ENCODE results near the gene SLTM.
"Not testable (repeated sequence)": the region's sequence is repeated elsewhere in the genome, so short reads cannot be mapped to it uniquely, and the experiment has no call there.

Gene SLTM

GRCh38 chr15:58864602-58865424 lies 68.7 kb downstream of the SLTM start:
- Histone ChIP-seq H3K4me1 (ENCODE audit: control insufficient read depth in 5 of 5, insufficient read depth in 5 of 5, low read length in 5 of 5) (peaks cover 0 to 15% (median 13%) of the 10 kb centered on the region in 5 donors), H3K9me3 (ENCODE audit: control insufficient read depth in 5 of 5, low read length in 5 of 5) (no peaks in the 10 kb centered on the region), H3K27ac (ENCODE audit: low read depth, low read length) (peak overlapping the region; percentile 60), H3K36me3 (ENCODE audit: control insufficient read depth in 5 of 5, insufficient read depth in 5 of 5, low read length in 5 of 5) (no peaks in the 10 kb centered on the region), H3K9ac (ENCODE audit: low read length in 5 of 5) (peak overlapping the region in 4 of 5 donors; percentile 49 to 77 (median 60)), H3K4me3 (ENCODE audit: low read depth in 1 of 5, low read length in 5 of 5) (peak overlapping the region; percentile 61 to 90 (median 75)), H3K27me3 (ENCODE audit: control insufficient read depth in 5 of 5, insufficient read depth in 4 of 5, low read length in 5 of 5) (peaks cover 0 to 4% (median 0%) of the 10 kb centered on the region in 5 donors)

DNA sequence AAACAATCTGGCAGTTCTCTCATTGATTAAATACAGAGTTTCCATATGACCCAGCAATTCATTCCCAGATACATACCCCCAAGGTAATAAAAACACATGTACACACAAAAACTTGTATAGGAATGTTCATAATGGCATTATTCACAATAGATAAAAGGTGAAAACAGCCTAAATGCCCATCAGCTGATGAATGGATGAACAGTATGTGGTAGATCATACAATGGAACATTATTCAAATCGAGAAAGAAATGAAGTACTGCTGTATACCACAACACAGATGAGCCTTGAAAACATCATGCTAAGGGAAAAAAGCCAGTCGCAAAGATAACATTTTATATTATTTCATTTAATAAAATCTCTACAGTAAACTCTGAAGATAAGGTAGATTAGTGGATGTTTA lies 71.2 kb downstream of the SLTM start:
- Histone ChIP-seq H3K27ac (ENCODE audit: low read depth, low read length) (no peak overlapping the region), H3K4me3 (ENCODE audit: low read depth in 1 of 5, low read length in 5 of 5) (no peak overlapping the region), H3K27me3 (ENCODE audit: control insufficient read depth in 5 of 5, insufficient read depth in 4 of 5, low read length in 5 of 5) (peaks cover 0 to 4% (median 0%) of the 10 kb centered on the region in 5 donors)

DNA sequence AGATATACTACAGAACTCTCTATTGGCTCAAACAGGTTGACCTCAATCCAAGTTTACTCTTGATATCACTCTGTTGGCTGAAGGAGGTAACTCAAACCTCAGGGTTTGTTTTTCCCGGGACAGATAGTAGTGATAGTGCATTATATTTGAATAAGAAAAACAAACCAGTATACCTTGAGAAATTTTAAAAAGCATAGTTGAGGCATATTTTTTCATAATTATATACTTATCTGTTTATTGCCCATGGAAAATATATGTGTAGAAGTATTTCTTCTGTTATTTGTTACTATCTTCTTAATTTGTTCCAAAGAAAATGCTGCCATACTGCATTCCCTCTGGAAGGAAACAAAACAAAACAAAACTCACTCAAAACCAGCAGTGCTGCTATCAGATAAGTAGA lies 76.9 kb downstream of the SLTM start:
- H3K27ac ChIP-seq (ENCODE audit: low read depth, low read length); H3K9me3 ChIP-seq (ENCODE audit: control insufficient read depth in 5 of 5, low read length in 5 of 5); H3K36me3 ChIP-seq (ENCODE audit: control insufficient read depth in 5 of 5, insufficient read depth in 5 of 5, low read length in 5 of 5); H3K9ac ChIP-seq (ENCODE audit: low read length in 5 of 5); H3K4me1 ChIP-seq (ENCODE audit: control insufficient read depth in 5 of 5, insufficient read depth in 5 of 5, low read length in 5 of 5); H3K27me3 ChIP-seq (ENCODE audit: control insufficient read depth in 5 of 5, insufficient read depth in 4 of 5, low read length in 5 of 5); H3K4me3 ChIP-seq (ENCODE audit: low read depth in 1 of 5, low read length in 5 of 5): not testable (repeated sequence)

More for the DNA sequence above, 71.2 kb downstream of the SLTM start:
- Histone ChIP-seq H3K36me3 (ENCODE audit: control insufficient read depth in 5 of 5, insufficient read depth in 5 of 5, low read length in 5 of 5) (no peaks in the 10 kb centered on the region), H3K9me3 (ENCODE audit: control insufficient read depth in 5 of 5, low read length in 5 of 5) (no peaks in the 10 kb centered on the region), H3K4me1 (ENCODE audit: control insufficient read depth in 5 of 5, insufficient read depth in 5 of 5, low read length in 5 of 5) (peaks cover 0 to 15% (median 13%) of the 10 kb centered on the region in 5 donors), H3K9ac (ENCODE audit: low read length in 5 of 5) (no peak overlapping the region)

GRCh38 chr15:58856086-58856485 lies 77.4 kb downstream of the SLTM start:
- Histone ChIP-seq H3K27ac (ENCODE audit: low read depth, low read length) (no peak overlapping the region), H3K9me3 (ENCODE audit: control insufficient read depth in 5 of 5, low read length in 5 of 5) (no peaks in the 10 kb centered on the region), H3K9ac (ENCODE audit: low read length in 5 of 5) (no peak overlapping the region), H3K36me3 (ENCODE audit: control insufficient read depth in 5 of 5, insufficient read depth in 5 of 5, low read length in 5 of 5) (peaks cover 3 to 11% (median 6%) of the 10 kb centered on the region in 5 donors), H3K4me1 (ENCODE audit: control insufficient read depth in 5 of 5, insufficient read depth in 5 of 5, low read length in 5 of 5) (no peaks in the 10 kb centered on the region), H3K4me3 (ENCODE audit: low read depth in 1 of 5, low read length in 5 of 5) (no peak overlapping the region), H3K27me3 (ENCODE audit: control insufficient read depth in 5 of 5, insufficient read depth in 4 of 5, low read length in 5 of 5) (no peaks in the 10 kb centered on the region)

DNA sequence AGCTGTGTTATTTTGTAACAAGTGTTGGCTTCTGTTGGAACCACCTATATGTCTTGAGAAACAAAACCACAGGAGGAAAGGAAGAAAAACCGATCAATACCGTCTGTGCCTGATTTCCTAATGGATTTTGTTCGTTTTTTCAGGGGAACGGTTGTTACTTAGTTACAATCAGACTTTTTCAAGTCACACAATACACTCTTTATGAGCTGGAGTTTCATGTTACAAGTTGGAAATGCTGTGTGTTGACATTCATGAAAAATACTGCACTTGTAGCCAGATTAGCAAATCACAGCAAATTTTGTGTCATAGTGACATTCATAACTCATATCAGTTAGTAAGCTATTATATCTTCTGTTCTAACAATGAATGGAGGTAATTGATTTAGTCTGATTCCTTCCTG lies 78.9 kb downstream of the SLTM start:
- no peak overlapping the region for H3K27ac ChIP-seq (ENCODE audit: low read depth, low read length)
- no peak overlapping the region for H3K9ac ChIP-seq (ENCODE audit: low read length in 5 of 5)
- no peak overlapping the region for H3K4me3 ChIP-seq (ENCODE audit: low read depth in 1 of 5, low read length in 5 of 5)
- H3K4me1 ChIP-seq (ENCODE audit: control insufficient read depth in 5 of 5, insufficient read depth in 5 of 5, low read length in 5 of 5), result no peaks in the 10 kb centered on the region
- H3K9me3 ChIP-seq (ENCODE audit: control insufficient read depth in 5 of 5, low read length in 5 of 5), result no peaks in the 10 kb centered on the region
- peaks cover 3 to 13% (median 7%) of the 10 kb centered on the region in 5 donors for H3K36me3 ChIP-seq (ENCODE audit: control insufficient read depth in 5 of 5, insufficient read depth in 5 of 5, low read length in 5 of 5)
- H3K27me3 ChIP-seq (ENCODE audit: control insufficient read depth in 5 of 5, insufficient read depth in 4 of 5, low read length in 5 of 5), result no peaks in the 10 kb centered on the region

- Histone ChIP-seq H3K4me1 (ENCODE audit: control insufficient read depth in 5 of 5, insufficient read depth in 5 of 5, low read length in 5 of 5) (no peaks in the 10 kb centered on the region), H3K9ac (ENCODE audit: low read length in 5 of 5) (no peak overlapping the region), H3K36me3 (ENCODE audit: control insufficient read depth in 5 of 5, insufficient read depth in 5 of 5, low read length in 5 of 5) (peaks cover 11 to 20% (median 14%) of the 10 kb centered on the region in 5 donors), H3K27me3 (ENCODE audit: control insufficient read depth in 5 of 5, insufficient read depth in 4 of 5, low read length in 5 of 5) (no peaks in the 10 kb centered on the region), H3K4me3 (ENCODE audit: low read depth in 1 of 5, low read length in 5 of 5) (no peak overlapping the region), H3K9me3 (ENCODE audit: control insufficient read depth in 5 of 5, low read length in 5 of 5) (no peaks in the 10 kb centered on the region), H3K27ac (ENCODE audit: low read depth, low read length) (no peak overlapping the region)
These were observed 81.1 kb downstream of the SLTM start for GRCh38 chr15:58852347-58852746.

DNA sequence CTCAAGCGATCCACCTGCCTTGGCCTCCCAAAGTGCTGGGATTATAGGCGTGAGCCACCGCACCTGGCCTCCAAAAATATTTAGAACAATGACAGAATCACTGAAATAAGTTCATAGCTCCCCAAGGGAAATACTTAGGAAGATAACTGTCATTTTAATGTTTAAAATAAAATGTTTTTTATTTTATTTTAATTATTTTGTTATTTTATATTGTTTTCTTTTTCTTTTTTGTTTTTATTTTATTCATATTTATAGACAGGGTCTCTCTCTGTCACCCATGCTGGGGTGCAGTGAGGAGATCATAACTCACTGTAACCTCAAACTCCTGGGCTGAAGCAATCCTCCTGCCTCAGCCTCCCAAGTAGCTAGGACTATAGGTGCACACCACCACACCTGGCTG lies 82.3 kb downstream of the SLTM start:
- H3K9me3 ChIP-seq (ENCODE audit: control insufficient read depth in 5 of 5, low read length in 5 of 5); H3K27ac ChIP-seq (ENCODE audit: low read depth, low read length); H3K27me3 ChIP-seq (ENCODE audit: control insufficient read depth in 5 of 5, insufficient read depth in 4 of 5, low read length in 5 of 5); H3K4me1 ChIP-seq (ENCODE audit: control insufficient read depth in 5 of 5, insufficient read depth in 5 of 5, low read length in 5 of 5); H3K4me3 ChIP-seq (ENCODE audit: low read depth in 1 of 5, low read length in 5 of 5); H3K9ac ChIP-seq (ENCODE audit: low read length in 5 of 5): not testable (repeated sequence)
- H3K36me3 ChIP-seq (ENCODE audit: control insufficient read depth in 5 of 5, insufficient read depth in 5 of 5, low read length in 5 of 5), result peaks cover 12 to 20% (median 16%) of the 10 kb centered on the region in 5 donors

DNA sequence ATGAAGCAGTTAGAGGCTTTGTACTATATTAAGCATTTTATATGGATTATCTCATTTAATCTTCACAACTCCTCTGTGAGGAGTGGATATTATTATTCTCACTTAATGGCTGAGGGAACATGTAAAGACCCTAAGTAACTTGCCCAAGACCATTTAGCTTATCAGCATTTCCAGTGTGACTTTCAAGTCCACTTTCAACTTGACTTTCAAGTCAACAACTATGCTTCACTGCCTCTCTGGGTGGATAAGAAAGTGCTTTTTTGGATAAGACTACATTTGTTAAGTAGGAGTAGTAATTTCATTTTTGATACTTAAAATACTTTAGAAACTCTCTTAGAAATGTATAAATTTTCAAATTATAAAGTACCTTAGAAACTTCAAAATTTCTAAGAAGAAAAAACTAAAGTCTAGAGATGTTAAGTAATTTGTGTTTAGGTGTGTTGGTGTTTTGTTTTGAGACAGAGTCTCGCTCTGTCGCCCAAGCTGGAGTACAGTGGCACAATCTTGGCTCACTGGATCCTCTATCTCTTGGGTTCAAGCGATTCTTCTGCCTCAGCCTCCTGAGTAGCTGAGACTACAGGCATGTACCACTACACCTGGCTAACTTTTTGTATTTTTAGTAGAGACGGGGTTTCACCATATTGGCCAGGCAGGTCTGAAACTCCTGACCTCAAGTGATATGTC lies 90.6 kb downstream of the SLTM start:
- Histone ChIP-seq H3K4me3 (ENCODE audit: low read depth in 1 of 5, low read length in 5 of 5) (no peak overlapping the region), H3K27ac (ENCODE audit: low read depth, low read length) (no peak overlapping the region), H3K4me1 (ENCODE audit: control insufficient read depth in 5 of 5, insufficient read depth in 5 of 5, low read length in 5 of 5) (no peaks in the 10 kb centered on the region), H3K9ac (ENCODE audit: low read length in 5 of 5) (no peak overlapping the region), H3K9me3 (ENCODE audit: control insufficient read depth in 5 of 5, low read length in 5 of 5) (no peaks in the 10 kb centered on the region), H3K36me3 (ENCODE audit: control insufficient read depth in 5 of 5, insufficient read depth in 5 of 5, low read length in 5 of 5) (peaks cover 7 to 12% (median 8%) of the 10 kb centered on the region in 5 donors), H3K27me3 (ENCODE audit: control insufficient read depth in 5 of 5, insufficient read depth in 4 of 5, low read length in 5 of 5) (no peaks in the 10 kb centered on the region)

DNA sequence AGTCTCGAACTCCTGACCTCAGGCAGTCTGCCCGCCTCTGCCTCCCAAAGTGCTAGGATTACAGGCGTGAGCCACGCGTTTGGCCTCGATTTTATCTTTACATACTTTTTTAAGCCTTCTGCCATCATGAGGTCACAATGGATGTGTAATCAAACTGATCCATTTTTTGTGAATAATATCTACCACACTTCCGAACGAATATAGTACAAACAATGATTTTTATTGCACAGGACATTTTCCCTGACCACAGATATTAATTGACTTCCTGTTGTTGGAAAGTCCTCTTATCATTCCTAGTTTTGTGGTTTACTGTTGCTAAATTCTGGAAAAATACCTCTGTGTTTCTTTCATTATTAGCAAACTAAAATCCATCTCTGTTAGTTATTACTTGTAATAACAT lies 93.4 kb downstream of the SLTM start:
- Histone ChIP-seq H3K4me3 (ENCODE audit: low read depth in 1 of 5, low read length in 5 of 5) (no peak overlapping the region), H3K36me3 (ENCODE audit: control insufficient read depth in 5 of 5, insufficient read depth in 5 of 5, low read length in 5 of 5) (peaks cover 0 to 7% (median 0%) of the 10 kb centered on the region in 5 donors), H3K4me1 (ENCODE audit: control insufficient read depth in 5 of 5, insufficient read depth in 5 of 5, low read length in 5 of 5) (no peaks in the 10 kb centered on the region), H3K27ac (ENCODE audit: low read depth, low read length) (no peak overlapping the region), H3K9ac (ENCODE audit: low read length in 5 of 5) (no peak overlapping the region), H3K9me3 (ENCODE audit: control insufficient read depth in 5 of 5, low read length in 5 of 5) (no peaks in the 10 kb centered on the region), H3K27me3 (ENCODE audit: control insufficient read depth in 5 of 5, insufficient read depth in 4 of 5, low read length in 5 of 5) (no peaks in the 10 kb centered on the region)

GRCh38 chr15:58839485-58839884 lies 94.0 kb downstream of the SLTM start:
- H3K36me3 ChIP-seq (ENCODE audit: control insufficient read depth in 5 of 5, insufficient read depth in 5 of 5, low read length in 5 of 5), result peaks cover 0 to 7% (median 0%) of the 10 kb centered on the region in 5 donors
- H3K4me3 ChIP-seq (ENCODE audit: low read depth in 1 of 5, low read length in 5 of 5), result no peak overlapping the region
- H3K27me3 ChIP-seq (ENCODE audit: control insufficient read depth in 5 of 5, insufficient read depth in 4 of 5, low read length in 5 of 5), result no peaks in the 10 kb centered on the region
- H3K9me3 ChIP-seq (ENCODE audit: control insufficient read depth in 5 of 5, low read length in 5 of 5), result no peaks in the 10 kb centered on the region
- no peak overlapping the region for H3K9ac ChIP-seq (ENCODE audit: low read length in 5 of 5)
- no peaks in the 10 kb centered on the region for H3K4me1 ChIP-seq (ENCODE audit: control insufficient read depth in 5 of 5, insufficient read depth in 5 of 5, low read length in 5 of 5)
- no peak overlapping the region for H3K27ac ChIP-seq (ENCODE audit: low read depth, low read length)

Measured in subcutaneous abdominal adipose tissue (tissue), 5 donors.